Stimulated activated CD4-positive, alpha-beta T cell treated with anti-CD3 and anti-CD28 coated beads, Interleukin-4, amount 100 ng/mL, for 24 hours (primary cell): ENCODE results near the gene GTF2F1.
A peak's percentile ranks its signal among the peaks of the same experiment; 100 is the strongest.
"Not testable (repeated sequence)": the region's sequence is repeated elsewhere in the genome, so short reads cannot be mapped to it uniquely, and the experiment has no call there.

Experiments used
- DNase-seq: peaks from one replicate; pipeline ENCODE4 v3.0.0-alpha.2; 2020

Gene GTF2F1

DNA sequence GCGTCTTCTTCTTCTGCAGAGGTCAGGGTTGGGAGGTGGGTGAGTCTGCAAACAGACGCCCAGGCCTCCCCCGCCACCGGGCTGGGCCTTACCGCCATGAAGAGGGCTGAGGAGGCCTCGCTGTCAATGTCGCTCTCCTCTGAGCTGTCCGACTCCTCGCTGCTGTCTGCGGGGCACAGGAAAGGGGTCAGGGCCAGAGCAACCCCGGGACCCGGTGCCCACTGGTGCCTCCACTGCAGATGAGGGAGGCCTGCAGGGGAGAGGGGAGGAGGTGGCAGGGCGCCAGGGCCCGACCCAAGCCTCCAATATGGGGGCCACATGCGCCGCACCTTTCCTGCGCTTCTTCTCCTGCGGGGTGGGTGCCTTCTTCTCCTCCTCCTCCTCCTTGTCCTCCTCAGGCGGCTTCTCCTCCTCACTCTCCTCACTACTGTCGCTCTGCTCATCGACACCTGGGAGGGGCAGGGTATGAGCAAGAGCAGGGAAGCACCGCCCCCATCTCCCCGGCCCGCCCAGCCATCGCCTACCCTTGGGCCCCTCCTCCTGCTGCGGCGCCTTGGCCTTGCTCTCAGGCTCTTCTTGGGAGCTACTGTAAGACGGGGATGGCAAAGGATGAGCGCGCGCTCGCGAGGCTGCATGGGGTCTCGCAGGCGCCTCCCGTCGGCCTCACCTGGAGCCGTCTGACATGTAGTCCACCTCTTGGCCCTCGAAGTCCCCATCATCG lies 11.8 kb downstream of the GTF2F1 start:
- no peak for DNase-seq

DNA sequence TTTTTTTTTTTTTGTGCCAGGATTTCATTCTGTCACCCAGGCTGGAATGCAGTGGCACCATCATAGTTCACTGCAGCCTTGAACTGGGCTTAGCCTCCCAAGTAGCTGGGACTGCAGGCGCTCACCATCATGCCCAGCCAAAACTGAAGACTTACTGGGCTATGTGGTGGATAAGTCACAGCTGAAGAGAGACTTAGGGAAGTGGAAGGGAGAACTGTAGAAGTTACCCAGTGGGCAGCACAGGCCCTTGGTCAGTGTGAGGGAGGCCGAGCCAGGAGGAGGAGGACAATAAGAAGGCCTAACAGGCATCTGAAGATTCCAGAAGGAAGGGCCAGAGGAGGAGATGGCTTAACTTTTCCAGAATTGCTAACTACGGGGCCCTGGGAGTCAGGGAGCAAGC lies 13.2 kb downstream of the GTF2F1 start:
- DNase-seq = no peak

GRCh38 chr19:6378486-6378885 lies 14.5 kb downstream of the GTF2F1 start:
- no peak for DNase-seq

DNA sequence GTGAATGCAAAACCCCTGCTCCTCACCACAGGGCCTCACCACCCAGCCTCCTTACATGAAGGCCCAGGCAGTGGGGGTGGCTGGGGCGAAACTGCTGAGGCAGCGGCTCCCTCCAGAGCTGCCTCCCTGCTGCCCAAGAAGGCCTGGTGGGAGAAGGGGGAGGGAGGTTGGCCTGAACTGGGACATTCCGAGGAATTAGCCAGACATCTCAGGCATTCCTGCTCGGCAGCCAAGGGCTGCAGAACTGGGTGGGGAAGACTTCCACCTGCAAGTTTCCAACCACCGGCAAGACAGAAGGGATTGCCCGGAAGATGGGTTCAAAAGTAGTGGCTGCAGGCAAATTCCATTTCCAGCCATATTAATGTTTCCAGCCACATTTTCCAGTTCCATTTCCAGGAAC lies 14.9 kb downstream of the GTF2F1 start:
- no peak for DNase-seq

- DNase-seq = no peak
Observed at GRCh38 chr19:6376512-6377190, 16.3 kb downstream of the GTF2F1 start.

- no peak for DNase-seq
Observed at GRCh38 chr19:6375411-6376010, 17.5 kb downstream of the GTF2F1 start, which contains the start of gene PSPN. Gene PSPN (minus strand): TSS chr19:6375933. CDS start chr19:6375849, 84 bp downstream.

DNA sequence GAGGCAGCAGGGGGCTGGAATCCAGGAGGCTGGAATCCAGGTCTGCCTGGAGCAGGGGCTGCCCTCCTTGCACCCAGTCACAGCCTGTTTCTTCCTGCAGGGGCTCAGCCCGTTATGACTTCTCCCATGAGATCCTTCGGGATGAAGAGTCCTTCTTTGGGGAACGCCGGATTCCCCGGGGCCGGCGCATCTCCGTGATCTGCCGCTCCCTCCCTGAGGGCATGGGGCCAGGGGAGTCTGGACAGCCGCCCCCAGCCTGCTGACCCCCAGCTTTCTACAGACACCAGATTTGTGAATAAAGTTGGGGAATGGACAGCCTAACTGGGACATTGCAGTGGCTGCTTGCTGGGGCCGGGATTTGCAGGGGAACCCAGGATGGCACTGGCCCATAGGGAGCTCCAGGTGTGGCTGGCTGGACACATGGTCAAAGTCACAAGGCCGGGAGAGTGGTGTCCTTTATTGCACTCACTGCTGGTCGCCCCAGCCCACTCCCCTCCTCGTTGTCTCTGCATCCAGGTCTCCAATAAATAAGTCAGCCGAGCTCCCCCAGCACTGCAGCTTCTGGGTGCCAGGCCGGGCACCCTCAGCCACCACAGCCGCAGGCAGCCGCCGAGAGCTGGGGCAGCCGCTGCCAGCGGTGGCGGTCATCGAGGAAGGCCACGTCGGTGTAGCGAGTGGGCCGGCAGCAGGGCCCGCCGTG lies 18.1 kb downstream of the GTF2F1 start:
- DNase-seq = no peak

DNA sequence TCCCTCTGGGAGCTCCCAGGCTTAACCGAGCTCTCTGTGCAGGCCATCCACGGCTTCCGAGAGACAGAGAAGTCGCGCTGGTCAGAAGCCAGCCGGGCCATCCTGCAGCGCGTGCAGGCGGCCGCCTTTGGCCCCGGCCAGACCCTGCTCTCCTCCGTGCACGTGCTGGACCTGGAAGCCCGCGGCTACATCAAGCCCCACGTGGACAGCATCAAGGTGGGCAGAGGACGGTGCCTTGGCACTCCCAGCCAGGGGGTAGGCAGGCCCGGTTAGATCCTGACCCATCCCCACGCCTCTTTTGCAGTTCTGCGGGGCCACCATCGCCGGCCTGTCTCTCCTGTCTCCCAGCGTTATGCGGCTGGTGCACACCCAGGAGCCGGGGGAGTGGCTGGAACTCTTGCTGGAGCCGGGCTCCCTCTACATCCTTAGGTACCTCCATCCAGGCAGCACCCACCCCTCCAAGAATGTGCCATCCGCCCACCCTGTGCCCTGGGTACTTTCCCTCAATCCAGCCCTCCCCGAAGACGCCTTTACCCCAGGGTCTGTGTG lies 18.7 kb downstream of the GTF2F1 start:
- no peak for DNase-seq

- DNase-seq = no peak
Observed at GRCh38 chr19:6373813-6374108, 19.2 kb downstream of the GTF2F1 start.

- DNase-seq = peak; percentile 99
Observed at GRCh38 chr19:6373096-6373812, 19.7 kb downstream of the GTF2F1 start.

- DNase-seq = peak; percentile 99
Observed at GRCh38 chr19:6372594-6373095, 20.3 kb downstream of the GTF2F1 start, which contains the start of gene ALKBH7. Gene ALKBH7 (plus strand): TSS chr19:6372794. CDS start chr19:6372821, 27 bp downstream.

DNA sequence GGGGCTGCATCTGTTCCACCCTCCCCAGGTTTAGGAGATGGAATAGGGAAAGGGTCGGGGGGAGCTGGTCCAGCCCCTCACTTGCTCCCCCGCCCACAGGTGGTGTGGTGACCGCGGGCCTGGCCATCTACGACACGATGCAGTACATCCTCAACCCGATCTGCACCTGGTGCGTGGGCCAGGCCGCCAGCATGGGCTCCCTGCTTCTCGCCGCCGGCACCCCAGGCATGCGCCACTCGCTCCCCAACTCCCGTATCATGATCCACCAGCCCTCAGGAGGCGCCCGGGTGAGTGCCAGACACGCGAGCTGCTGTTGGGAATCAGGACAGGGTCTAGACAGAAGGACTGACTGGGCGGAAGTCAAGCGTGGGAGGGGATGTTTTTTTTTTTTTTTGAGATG lies 28.6 kb downstream of the GTF2F1 start:
- no peak for DNase-seq

DNA sequence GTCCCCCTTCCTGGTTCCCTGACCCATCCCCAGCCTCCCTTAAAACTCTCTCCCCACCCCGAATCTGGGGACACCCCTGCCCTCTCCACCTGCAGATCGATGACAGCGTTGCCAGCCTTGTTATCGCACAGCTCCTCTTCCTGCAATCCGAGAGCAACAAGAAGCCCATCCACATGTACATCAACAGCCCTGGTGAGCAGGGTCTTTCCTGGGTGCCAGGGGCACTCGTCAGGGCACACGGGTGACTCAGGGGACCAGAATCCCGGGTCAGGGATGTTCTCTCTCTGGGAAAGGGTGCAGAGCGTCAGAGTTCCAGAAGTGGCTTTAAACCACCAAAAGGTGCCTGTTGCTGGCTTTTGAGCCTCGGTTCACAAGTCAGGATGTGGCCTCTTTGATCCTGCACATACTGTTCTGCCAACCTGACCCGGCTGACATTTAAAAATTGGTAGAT lies 30.6 kb downstream of the GTF2F1 start:
- peak; percentile 35 for DNase-seq

GRCh38 chr19:6362027-6362350 lies 31.0 kb downstream of the GTF2F1 start:
- DNase-seq = no peak

GRCh38 chr19:6360857-6361216 lies 32.1 kb downstream of the GTF2F1 start:
- not testable (repeated sequence) for DNase-seq

GRCh38 chr19:6360445-6360844 lies 32.5 kb downstream of the GTF2F1 start:
- DNase-seq = not testable (repeated sequence)

GRCh38 chr19:6359568-6360341 lies 33.2 kb downstream of the GTF2F1 start:
- DNase-seq = no peak

GRCh38 chr19:6358003-6358402 lies 35.0 kb downstream of the GTF2F1 start:
- no peak for DNase-seq

- DNase-seq = no peak
Observed at GRCh38 chr19:6357174-6357573, 35.8 kb downstream of the GTF2F1 start.

- not testable (repeated sequence) for DNase-seq
Observed at GRCh38 chr19:6355321-6356040, 37.5 kb downstream of the GTF2F1 start.

- no peak for DNase-seq
Observed at GRCh38 chr19:6354098-6354674, 38.8 kb downstream of the GTF2F1 start.
